ENCODE results near the gene PNPLA2. TPM values are rescaled to one million over a fixed set of nuclear protein-coding genes. Genes with fewer than 3 reads are reported as not detected.

The PNPLA2 gene
- total RNA-seq, 2 experiments from 2014 or later = 202 to 220 TPM

- Histone ChIP-seq H3K4me3 (ENCODE audit: low read length) (no peak overlapping the region), H3K27ac (ENCODE audit: low read depth in 1 of 2, low read length in 2 of 2) (no peak overlapping the region), H3K27me3 (ENCODE audit: control insufficient read depth in 1 of 2, insufficient read depth in 2 of 2, low read length in 2 of 2) (no peaks in the 10 kb centered on the region), H3K4me1 (ENCODE audit: insufficient read depth, low read length) (peaks cover 51% of the 10 kb centered on the region), H3K9me3 (ENCODE audit: control insufficient read depth in 1 of 2, insufficient read depth in 1 of 2, low read length in 2 of 2) (no peaks in the 10 kb centered on the region), H3K36me3 (ENCODE audit: insufficient read depth, low read length) (peaks cover 29% of the 10 kb centered on the region)
- Mint-ChIP-seq H3K4me1 (ENCODE audit: low read depth) (peaks cover 4% of the 10 kb centered on the region), H3K36me3 (ENCODE audit: low read depth) (no peaks in the 10 kb centered on the region), H3K4me3 (peak overlapping the region; percentile 11), H3K9me3 (no peaks in the 10 kb centered on the region), H3K27ac (no peak overlapping the region), H3K27me3 (no peaks in the 10 kb centered on the region)
- POLR2A ChIA-PET = interaction anchor here (1.0 to 5.6 kb wide), 2 partner anchors 11 to 18 kb away, joined by 3 to 31 read pairs; partner anchors contain the start of gene PNPLA2
- DNase-seq (no peak), ATAC-seq (ENCODE audit: poor library complexity) (no peak)
- intact Hi-C loops (cut with DNase I, micrococcal nuclease) = loop anchor here in 1 of 2 experiments (10.0 kb wide), 1 partner anchor 567 kb away; the partner anchor contains the start of genes PSMD13 and SIRT3
- CTCF ChIA-PET = no interaction called here
- TF ChIP-seq CTCF (IDR thresholded peaks at IDR 0.05) = no peak
These were observed 16.6 kb upstream of the PNPLA2 start for GRCh38 chr11:802018-802617.

GRCh38 chr11:802693-803466 is 15.8 kb upstream of the PNPLA2 start:
- Mint-ChIP-seq H3K9me3 (no peaks in the 10 kb centered on the region), H3K4me3 (peak overlapping the region; percentile 11), H3K36me3 (ENCODE audit: low read depth) (no peaks in the 10 kb centered on the region), H3K27me3 (no peaks in the 10 kb centered on the region), H3K4me1 (ENCODE audit: low read depth) (peaks cover 3% of the 10 kb centered on the region), H3K27ac (no peak overlapping the region)
- intact Hi-C loops (cut with DNase I, micrococcal nuclease) = loop anchor here in 1 of 2 experiments (10.0 kb wide), 1 partner anchor 568 kb away; the partner anchor contains the start of genes PSMD13 and SIRT3
- Histone ChIP-seq H3K9me3 (ENCODE audit: control insufficient read depth in 1 of 2, insufficient read depth in 1 of 2, low read length in 2 of 2) (no peaks in the 10 kb centered on the region), H3K36me3 (ENCODE audit: insufficient read depth, low read length) (peaks cover 29% of the 10 kb centered on the region), H3K4me1 (ENCODE audit: insufficient read depth, low read length) (peaks cover 44% of the 10 kb centered on the region), H3K4me3 (ENCODE audit: low read length) (no peak overlapping the region), H3K27me3 (ENCODE audit: control insufficient read depth in 1 of 2, insufficient read depth in 2 of 2, low read length in 2 of 2) (no peaks in the 10 kb centered on the region), H3K27ac (ENCODE audit: low read depth in 1 of 2, low read length in 2 of 2) (no peak overlapping the region)
- POLR2A ChIA-PET = interaction anchor here (1.0 to 5.6 kb wide), 2 partner anchors 10 to 17 kb away, joined by 3 to 31 read pairs; partner anchors contain the start of gene PNPLA2
- TF ChIP-seq CTCF (IDR thresholded peaks at IDR 0.05) = no peak
- CTCF ChIA-PET = no interaction called here
- DNase-seq = no peak
- ATAC-seq (ENCODE audit: poor library complexity) = no peak

GRCh38 chr11:803467-803742 is 15.3 kb upstream of the PNPLA2 start:
- peaks cover 29% of the 10 kb centered on the region for H3K36me3 ChIP-seq (ENCODE audit: insufficient read depth, low read length)
- DNase-seq = no peak
- H3K4me1 Mint-ChIP-seq (ENCODE audit: low read depth) = peaks cover 5% of the 10 kb centered on the region
- POLR2A ChIA-PET = interaction anchor here (5.6 kb wide), 1 partner anchor 16 kb away, joined by 31 read pairs; the partner anchor contains the start of gene PNPLA2
- peaks cover 44% of the 10 kb centered on the region for H3K4me1 ChIP-seq (ENCODE audit: insufficient read depth, low read length)
- intact Hi-C loops (cut with DNase I, micrococcal nuclease) = loop anchor here in 1 of 2 experiments (10.0 kb wide), 1 partner anchor 569 kb away; the partner anchor contains the start of genes PSMD13 and SIRT3
- no peak overlapping the region for H3K27ac ChIP-seq (ENCODE audit: low read depth in 1 of 2, low read length in 2 of 2)
- no peak overlapping the region for H3K4me3 Mint-ChIP-seq
- H3K27ac Mint-ChIP-seq = no peak overlapping the region
- H3K9me3 Mint-ChIP-seq = no peaks in the 10 kb centered on the region
- H3K9me3 ChIP-seq (ENCODE audit: control insufficient read depth in 1 of 2, insufficient read depth in 1 of 2, low read length in 2 of 2) = no peaks in the 10 kb centered on the region
- no peaks in the 10 kb centered on the region for H3K27me3 Mint-ChIP-seq
- no peak for TF ChIP-seq CTCF (IDR thresholded peaks at IDR 0.05)
- no peak overlapping the region for H3K4me3 ChIP-seq (ENCODE audit: low read length)
- H3K36me3 Mint-ChIP-seq (ENCODE audit: low read depth) = no peaks in the 10 kb centered on the region
- CTCF ChIA-PET = no interaction called here
- no peak for ATAC-seq (ENCODE audit: poor library complexity)
- no peaks in the 10 kb centered on the region for H3K27me3 ChIP-seq (ENCODE audit: control insufficient read depth in 1 of 2, insufficient read depth in 2 of 2, low read length in 2 of 2)
